Measurements from ENCODE around the gene THADA. TPM values are rescaled to one million over a fixed set of nuclear protein-coding genes. Genes with fewer than 3 reads are reported as not detected.

The THADA gene
- total RNA-seq, 1 donor: 39.4 TPM

- Histone ChIP-seq H3K36me3 (ENCODE audit: insufficient read depth, low read length) (peaks cover 2% of the 10 kb centered on the region), H3K4me1 (ENCODE audit: insufficient read depth, low read length) (peaks cover 9% of the 10 kb centered on the region), H3K4me3 (ENCODE audit: insufficient read depth, low read length) (no peak overlapping the region), H3K4me2 (ENCODE audit: insufficient read depth, low read length) (no peak overlapping the region), H4K20me1 (ENCODE audit: insufficient read depth, low read length) (no peaks in the 10 kb centered on the region), H3K9me3 (ENCODE audit: low read depth, low read length) (no peaks in the 10 kb centered on the region), H3K79me2 (ENCODE audit: insufficient read depth, low read length) (no peaks in the 10 kb centered on the region), H3K27ac (ENCODE audit: low read depth, low read length) (no peak overlapping the region), H2AFZ (ENCODE audit: low read length) (no peak overlapping the region), H3K27me3 (ENCODE audit: insufficient read depth, low read length) (no peaks in the 10 kb centered on the region)
- DNase-seq (ENCODE audit: insufficient read length, low spot score, missing footprints): no peak
- no peak for TF ChIP-seq CTCF (IDR thresholded peaks at IDR 0.05; ENCODE audit: extremely low read depth, low read depth, low read length)
Measured at GRCh38 chr2:43349904-43350303, 245.9 kb downstream of the THADA start.

GRCh38 chr2:43348908-43349661, 246.8 kb downstream of the THADA start:
- no peak for DNase-seq (ENCODE audit: insufficient read length, low spot score, missing footprints)
- H4K20me1 ChIP-seq (ENCODE audit: insufficient read depth, low read length): no peaks in the 10 kb centered on the region
- peaks cover 2% of the 10 kb centered on the region for H3K36me3 ChIP-seq (ENCODE audit: insufficient read depth, low read length)
- H3K9me3 ChIP-seq (ENCODE audit: low read depth, low read length): no peaks in the 10 kb centered on the region
- no peak overlapping the region for H3K27ac ChIP-seq (ENCODE audit: low read depth, low read length)
- H3K4me2 ChIP-seq (ENCODE audit: insufficient read depth, low read length): no peak overlapping the region
- H3K4me3 ChIP-seq (ENCODE audit: insufficient read depth, low read length): no peak overlapping the region
- H3K79me2 ChIP-seq (ENCODE audit: insufficient read depth, low read length): no peaks in the 10 kb centered on the region
- H3K4me1 ChIP-seq (ENCODE audit: insufficient read depth, low read length): peaks cover 17% of the 10 kb centered on the region
- no peaks in the 10 kb centered on the region for H3K27me3 ChIP-seq (ENCODE audit: insufficient read depth, low read length)
- TF ChIP-seq CTCF (IDR thresholded peaks at IDR 0.05; ENCODE audit: extremely low read depth, low read depth, low read length): no peak
- H2AFZ ChIP-seq (ENCODE audit: low read length): no peak overlapping the region

GRCh38 chr2:43347746-43348145, 248.1 kb downstream of the THADA start:
- DNase-seq (ENCODE audit: insufficient read length, low spot score, missing footprints): no peak
- Histone ChIP-seq H3K4me1 (ENCODE audit: insufficient read depth, low read length) (peaks cover 27% of the 10 kb centered on the region), H2AFZ (ENCODE audit: low read length) (no peak overlapping the region), H3K27ac (ENCODE audit: low read depth, low read length) (no peak overlapping the region), H3K79me2 (ENCODE audit: insufficient read depth, low read length) (no peaks in the 10 kb centered on the region), H4K20me1 (ENCODE audit: insufficient read depth, low read length) (no peaks in the 10 kb centered on the region), H3K27me3 (ENCODE audit: insufficient read depth, low read length) (no peaks in the 10 kb centered on the region), H3K36me3 (ENCODE audit: insufficient read depth, low read length) (peaks cover 2% of the 10 kb centered on the region), H3K4me2 (ENCODE audit: insufficient read depth, low read length) (no peak overlapping the region), H3K4me3 (ENCODE audit: insufficient read depth, low read length) (no peak overlapping the region), H3K9me3 (ENCODE audit: low read depth, low read length) (no peaks in the 10 kb centered on the region)
- TF ChIP-seq CTCF (IDR thresholded peaks at IDR 0.05; ENCODE audit: extremely low read depth, low read depth, low read length): no peak

- TF ChIP-seq CTCF (IDR thresholded peaks at IDR 0.05; ENCODE audit: extremely low read depth, low read depth, low read length): no peak
- Histone ChIP-seq H3K4me2 (ENCODE audit: insufficient read depth, low read length) (no peak overlapping the region), H4K20me1 (ENCODE audit: insufficient read depth, low read length) (no peaks in the 10 kb centered on the region), H3K27me3 (ENCODE audit: insufficient read depth, low read length) (no peaks in the 10 kb centered on the region), H3K4me3 (ENCODE audit: insufficient read depth, low read length) (no peak overlapping the region), H3K4me1 (ENCODE audit: insufficient read depth, low read length) (peaks cover 27% of the 10 kb centered on the region), H3K9me3 (ENCODE audit: low read depth, low read length) (no peaks in the 10 kb centered on the region), H3K36me3 (ENCODE audit: insufficient read depth, low read length) (peaks cover 2% of the 10 kb centered on the region), H2AFZ (ENCODE audit: low read length) (no peak overlapping the region), H3K79me2 (ENCODE audit: insufficient read depth, low read length) (no peaks in the 10 kb centered on the region), H3K27ac (ENCODE audit: low read depth, low read length) (no peak overlapping the region)
- no peak for DNase-seq (ENCODE audit: insufficient read length, low spot score, missing footprints)
Measured at GRCh38 chr2:43346602-43347567, 249.0 kb downstream of the THADA start.

Data from osteoblast (primary cell).